ENCODE results near the gene CTNNA1. TPM values are rescaled to one million over a fixed set of nuclear protein-coding genes. Genes with fewer than 3 reads are reported as not detected.

The CTNNA1 gene
- total and polyA plus RNA-seq, 2 of the 8 experiments (the other 6 are each of a cell fraction or from before 2014, with no cell fraction given), result 115 to 349 TPM

DNA sequence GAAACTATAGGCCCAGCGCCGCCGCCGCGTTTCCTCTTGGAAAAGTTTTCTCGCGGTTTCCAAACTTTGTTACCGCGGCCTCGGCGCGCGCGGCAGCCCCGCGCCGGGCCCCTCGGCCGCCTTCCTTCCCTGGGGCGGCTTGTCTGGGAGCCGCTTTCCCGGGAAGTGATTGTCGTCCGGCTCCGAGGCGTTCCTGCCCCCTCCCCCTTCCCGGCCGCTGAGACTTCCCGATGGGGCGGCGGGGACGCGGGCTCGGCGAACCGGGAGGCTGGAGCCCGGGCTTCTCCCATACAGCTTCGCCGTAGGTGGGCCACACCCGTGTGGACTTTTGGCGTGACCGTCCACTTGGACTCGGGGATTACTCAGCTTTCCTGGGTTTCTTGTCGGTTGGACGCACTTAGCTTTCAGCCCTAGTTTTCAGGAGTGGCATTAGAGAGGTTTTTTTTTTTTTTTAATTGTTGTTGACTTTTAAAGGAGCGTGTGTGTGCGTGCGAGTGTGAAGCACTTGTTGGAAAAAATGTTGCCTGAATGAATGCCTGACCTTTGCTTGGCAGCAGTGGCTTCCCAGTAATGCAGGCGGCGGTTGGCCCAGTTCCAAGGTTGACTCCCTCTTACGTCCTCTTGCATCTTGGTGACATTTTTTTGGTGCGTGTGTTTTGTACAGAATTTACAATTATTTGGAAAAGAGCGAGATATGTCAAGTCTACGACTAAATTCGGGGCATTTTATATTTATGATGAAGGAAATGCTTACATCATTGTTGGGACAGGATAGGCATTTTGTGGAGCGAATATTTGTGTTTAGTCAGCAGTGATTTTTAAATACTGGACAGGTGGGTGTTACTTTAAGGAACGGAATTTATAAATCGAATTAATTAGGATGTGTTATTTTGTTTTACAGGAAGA, 821 bp downstream of the CTNNA1 start (continued):
- TF ChIP-seq, protein P1, sequence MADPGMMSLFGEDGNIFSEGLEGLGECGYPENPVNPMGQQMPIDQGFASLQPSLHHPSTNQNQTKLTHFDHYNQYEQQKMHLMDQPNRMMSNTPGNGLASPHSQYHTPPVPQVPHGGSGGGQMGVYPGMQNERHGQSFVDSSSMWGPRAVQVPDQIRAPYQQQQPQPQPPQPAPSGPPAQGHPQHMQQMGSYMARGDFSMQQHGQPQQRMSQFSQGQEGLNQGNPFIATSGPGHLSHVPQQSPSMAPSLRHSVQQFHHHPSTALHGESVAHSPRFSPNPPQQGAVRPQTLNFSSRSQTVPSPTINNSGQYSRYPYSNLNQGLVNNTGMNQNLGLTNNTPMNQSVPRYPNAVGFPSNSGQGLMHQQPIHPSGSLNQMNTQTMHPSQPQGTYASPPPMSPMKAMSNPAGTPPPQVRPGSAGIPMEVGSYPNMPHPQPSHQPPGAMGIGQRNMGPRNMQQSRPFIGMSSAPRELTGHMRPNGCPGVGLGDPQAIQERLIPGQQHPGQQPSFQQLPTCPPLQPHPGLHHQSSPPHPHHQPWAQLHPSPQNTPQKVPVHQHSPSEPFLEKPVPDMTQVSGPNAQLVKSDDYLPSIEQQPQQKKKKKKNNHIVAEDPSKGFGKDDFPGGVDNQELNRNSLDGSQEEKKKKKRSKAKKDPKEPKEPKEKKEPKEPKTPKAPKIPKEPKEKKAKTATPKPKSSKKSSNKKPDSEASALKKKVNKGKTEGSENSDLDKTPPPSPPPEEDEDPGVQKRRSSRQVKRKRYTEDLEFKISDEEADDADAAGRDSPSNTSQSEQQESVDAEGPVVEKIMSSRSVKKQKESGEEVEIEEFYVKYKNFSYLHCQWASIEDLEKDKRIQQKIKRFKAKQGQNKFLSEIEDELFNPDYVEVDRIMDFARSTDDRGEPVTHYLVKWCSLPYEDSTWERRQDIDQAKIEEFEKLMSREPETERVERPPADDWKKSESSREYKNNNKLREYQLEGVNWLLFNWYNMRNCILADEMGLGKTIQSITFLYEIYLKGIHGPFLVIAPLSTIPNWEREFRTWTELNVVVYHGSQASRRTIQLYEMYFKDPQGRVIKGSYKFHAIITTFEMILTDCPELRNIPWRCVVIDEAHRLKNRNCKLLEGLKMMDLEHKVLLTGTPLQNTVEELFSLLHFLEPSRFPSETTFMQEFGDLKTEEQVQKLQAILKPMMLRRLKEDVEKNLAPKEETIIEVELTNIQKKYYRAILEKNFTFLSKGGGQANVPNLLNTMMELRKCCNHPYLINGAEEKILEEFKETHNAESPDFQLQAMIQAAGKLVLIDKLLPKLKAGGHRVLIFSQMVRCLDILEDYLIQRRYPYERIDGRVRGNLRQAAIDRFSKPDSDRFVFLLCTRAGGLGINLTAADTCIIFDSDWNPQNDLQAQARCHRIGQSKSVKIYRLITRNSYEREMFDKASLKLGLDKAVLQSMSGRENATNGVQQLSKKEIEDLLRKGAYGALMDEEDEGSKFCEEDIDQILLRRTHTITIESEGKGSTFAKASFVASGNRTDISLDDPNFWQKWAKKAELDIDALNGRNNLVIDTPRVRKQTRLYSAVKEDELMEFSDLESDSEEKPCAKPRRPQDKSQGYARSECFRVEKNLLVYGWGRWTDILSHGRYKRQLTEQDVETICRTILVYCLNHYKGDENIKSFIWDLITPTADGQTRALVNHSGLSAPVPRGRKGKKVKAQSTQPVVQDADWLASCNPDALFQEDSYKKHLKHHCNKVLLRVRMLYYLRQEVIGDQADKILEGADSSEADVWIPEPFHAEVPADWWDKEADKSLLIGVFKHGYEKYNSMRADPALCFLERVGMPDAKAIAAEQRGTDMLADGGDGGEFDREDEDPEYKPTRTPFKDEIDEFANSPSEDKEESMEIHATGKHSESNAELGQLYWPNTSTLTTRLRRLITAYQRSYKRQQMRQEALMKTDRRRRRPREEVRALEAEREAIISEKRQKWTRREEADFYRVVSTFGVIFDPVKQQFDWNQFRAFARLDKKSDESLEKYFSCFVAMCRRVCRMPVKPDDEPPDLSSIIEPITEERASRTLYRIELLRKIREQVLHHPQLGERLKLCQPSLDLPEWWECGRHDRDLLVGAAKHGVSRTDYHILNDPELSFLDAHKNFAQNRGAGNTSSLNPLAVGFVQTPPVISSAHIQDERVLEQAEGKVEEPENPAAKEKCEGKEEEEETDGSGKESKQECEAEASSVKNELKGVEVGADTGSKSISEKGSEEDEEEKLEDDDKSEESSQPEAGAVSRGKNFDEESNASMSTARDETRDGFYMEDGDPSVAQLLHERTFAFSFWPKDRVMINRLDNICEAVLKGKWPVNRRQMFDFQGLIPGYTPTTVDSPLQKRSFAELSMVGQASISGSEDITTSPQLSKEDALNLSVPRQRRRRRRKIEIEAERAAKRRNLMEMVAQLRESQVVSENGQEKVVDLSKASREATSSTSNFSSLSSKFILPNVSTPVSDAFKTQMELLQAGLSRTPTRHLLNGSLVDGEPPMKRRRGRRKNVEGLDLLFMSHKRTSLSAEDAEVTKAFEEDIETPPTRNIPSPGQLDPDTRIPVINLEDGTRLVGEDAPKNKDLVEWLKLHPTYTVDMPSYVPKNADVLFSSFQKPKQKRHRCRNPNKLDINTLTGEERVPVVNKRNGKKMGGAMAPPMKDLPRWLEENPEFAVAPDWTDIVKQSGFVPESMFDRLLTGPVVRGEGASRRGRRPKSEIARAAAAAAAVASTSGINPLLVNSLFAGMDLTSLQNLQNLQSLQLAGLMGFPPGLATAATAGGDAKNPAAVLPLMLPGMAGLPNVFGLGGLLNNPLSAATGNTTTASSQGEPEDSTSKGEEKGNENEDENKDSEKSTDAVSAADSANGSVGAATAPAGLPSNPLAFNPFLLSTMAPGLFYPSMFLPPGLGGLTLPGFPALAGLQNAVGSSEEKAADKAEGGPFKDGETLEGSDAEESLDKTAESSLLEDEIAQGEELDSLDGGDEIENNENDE (IDR thresholded peaks at IDR 0.05; ENCODE audit: insufficient replicate concordance, low read length), result no peak
- peak; percentile 49; the same call in 1 of the 2 replicates for TF ChIP-seq PHF8 (conservative IDR thresholded peaks at IDR 0.05; ENCODE audit: low read depth, low read length)
- TF ChIP-seq KDM4A (IDR thresholded peaks at IDR 0.05; ENCODE audit: low read depth, low read length, severe bottlenecking), result peak; percentile 27
- peak; percentile 5; the same call in 1 of the 2 replicates for TF ChIP-seq BACH1 (IDR thresholded peaks at IDR 0.05; ENCODE audit: low read length)
- no peak for TF ChIP-seq SIX5 (IDR thresholded peaks at IDR 0.05; ENCODE audit: low read depth, low read length)
- TF ChIP-seq SIN3A (conservative IDR thresholded peaks at IDR 0.05 in 1 of 2, IDR thresholded peaks at IDR 0.05 in 1 of 2; ENCODE audit: low read depth in 1 of 2, low read length in 2 of 2), result peak; percentile 32 to 67; a peak in 2 of 4 replicates
- TF ChIP-seq POLR2A (IDR thresholded peaks at IDR 0.05; ENCODE audit: control extremely low read depth in 1 of 2, low read depth in 2 of 2, low read length in 2 of 2), result peak in 1 of 2 experiments; percentile 48; a peak in 1 of 3 replicates
- peak; percentile 68 for TF ChIP-seq ASH2L (IDR thresholded peaks at IDR 0.05; ENCODE audit: low read length)
- TF ChIP-seq RBBP5 (IDR thresholded peaks at IDR 0.05; ENCODE audit: borderline replicate concordance, low read depth, low read length), result peak; percentile 66; the same call in 1 of the 2 replicates
